Activated T-cell treated with anti-CD3 and anti-CD28 coated beads, Interleukin-2, amount 50 U/mL, for 4 hours (primary cell): ENCODE measurements around the gene STARD4. TPM values are rescaled to one million over a fixed set of nuclear protein-coding genes. Genes with fewer than 3 reads are reported as not detected.

Experiments
- total RNA-seq, 3 donors: library from RNA; stranded (reverse); gene quantifications; one replicate each; pipeline ENCODE4 v1.2.1, GENCODE V29; 2021

STARD4 gene
- total RNA-seq, 3 donors from 2014 or later, result 22.2 to 26.5 (median 24.4) TPM

Other genes starting within 250 kb of the STARD4 start
- 10 to 100 TPM in 1 of 3 donors, 1 to 10 TPM in 2; 5.4 to 16.0 (median 10.0) TPM for gene NREP, start 244.7 kb upstream of the STARD4 start, total RNA-seq